ENCODE data around the gene SPOCK1. TPM values are rescaled to one million over a fixed set of nuclear protein-coding genes. Genes with fewer than 3 reads are reported as not detected.

Gene SPOCK1
- total and polyA plus RNA-seq, 2 experiments from 2014 or later, result 5.6 to 10.1 TPM

DNA sequence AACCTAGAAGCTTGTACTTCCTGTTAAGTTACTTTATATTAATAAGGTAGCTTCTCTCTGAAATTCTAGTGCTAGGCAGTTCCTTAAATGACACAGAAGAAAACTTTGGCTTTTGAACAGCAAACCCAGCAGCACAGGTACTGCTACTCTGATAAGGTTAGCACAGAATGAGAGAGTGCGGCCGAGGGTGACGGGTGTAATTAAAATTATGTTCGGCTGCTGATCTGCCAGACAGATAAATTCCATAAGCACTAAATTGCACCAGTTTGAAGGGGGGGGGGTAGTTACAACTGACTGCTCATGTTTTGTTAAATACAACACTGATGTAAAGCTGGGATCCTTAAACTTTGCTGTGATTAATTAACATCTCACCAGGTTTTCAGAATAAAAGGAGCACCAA lies 475.1 kb downstream of the SPOCK1 start:
- no peaks in the 10 kb centered on the region for H3K9me2 ChIP-seq (replicated peaks; ENCODE audit: insufficient read depth)
- H3K27me3 ChIP-seq, result peaks cover 9% of the 10 kb centered on the region
- no peak overlapping the region for H3K4me3 ChIP-seq
- no peaks in the 10 kb centered on the region for H3K79me2 ChIP-seq
- no peaks in the 10 kb centered on the region for H4K20me1 ChIP-seq (ENCODE audit: insufficient read depth, poor library complexity, severe bottlenecking)
- H3K27ac ChIP-seq, result no peak overlapping the region
- 35% methylated on average over 4 of the region's 4 CpGs for WGBS (ENCODE audit: low lambda C conversion rate, missing lambda C conversion rate)
- TF ChIP-seq CTCF (IDR thresholded peaks at IDR 0.05; ENCODE audit: poor library complexity) (no peak), EZH2 (IDR thresholded peaks at IDR 0.05; ENCODE audit: borderline replicate concordance) (no peak), EZH2phosphoT487 (IDR thresholded peaks at IDR 0.05; ENCODE audit: low read depth, severe bottlenecking, unreplicated experiment) (no peak)
- no peak overlapping the region for H3K4me2 ChIP-seq
- DNase-seq (ENCODE audit: low spot score), result no peak
- no peaks in the 10 kb centered on the region for H3K4me1 ChIP-seq (ENCODE audit: insufficient read depth)
- H3K9me3 ChIP-seq (ENCODE audit: low read depth), result no peaks in the 10 kb centered on the region
- H3K36me3 ChIP-seq (replicated peaks; ENCODE audit: insufficient read depth, low read depth), result no peaks in the 10 kb centered on the region
- H2AFZ ChIP-seq, result no peak overlapping the region

GRCh38 chr5:137023371-137023770 lies 475.8 kb downstream of the SPOCK1 start:
- H3K9me3 ChIP-seq (ENCODE audit: low read depth), result no peaks in the 10 kb centered on the region
- no peaks in the 10 kb centered on the region for H3K79me2 ChIP-seq
- H2AFZ ChIP-seq, result no peak overlapping the region
- no peak for DNase-seq (ENCODE audit: low spot score)
- H3K36me3 ChIP-seq (replicated peaks; ENCODE audit: insufficient read depth, low read depth), result no peaks in the 10 kb centered on the region
- H4K20me1 ChIP-seq (ENCODE audit: insufficient read depth, poor library complexity, severe bottlenecking), result no peaks in the 10 kb centered on the region
- TF ChIP-seq EZH2 (IDR thresholded peaks at IDR 0.05; ENCODE audit: borderline replicate concordance) (no peak), EZH2phosphoT487 (IDR thresholded peaks at IDR 0.05; ENCODE audit: low read depth, severe bottlenecking, unreplicated experiment) (no peak)
- WGBS (ENCODE audit: low lambda C conversion rate, missing lambda C conversion rate), result 92% methylated on average over 5 of the region's 5 CpGs
- no peaks in the 10 kb centered on the region for H3K4me1 ChIP-seq (ENCODE audit: insufficient read depth)
- no peaks in the 10 kb centered on the region for H3K9me2 ChIP-seq (replicated peaks; ENCODE audit: insufficient read depth)
- no peak overlapping the region for H3K4me3 ChIP-seq
- H3K4me2 ChIP-seq, result no peak overlapping the region
- H3K27ac ChIP-seq, result no peak overlapping the region
- H3K27me3 ChIP-seq, result peaks cover 9% of the 10 kb centered on the region

- Histone ChIP-seq H3K79me2 (no peaks in the 10 kb centered on the region), H4K20me1 (ENCODE audit: insufficient read depth, poor library complexity, severe bottlenecking) (no peaks in the 10 kb centered on the region), H3K4me2 (no peak overlapping the region), H3K4me1 (ENCODE audit: insufficient read depth) (no peaks in the 10 kb centered on the region), H3K9me2 (replicated peaks; ENCODE audit: insufficient read depth) (no peaks in the 10 kb centered on the region), H3K27me3 (peaks cover 9% of the 10 kb centered on the region), H2AFZ (no peak overlapping the region), H3K36me3 (replicated peaks; ENCODE audit: insufficient read depth, low read depth) (no peaks in the 10 kb centered on the region), H3K9me3 (ENCODE audit: low read depth) (no peaks in the 10 kb centered on the region), H3K27ac (no peak overlapping the region), H3K4me3 (no peak overlapping the region)
- 52% methylated on average over 2 of the region's 2 CpGs for WGBS (ENCODE audit: low lambda C conversion rate, missing lambda C conversion rate)
- TF ChIP-seq CTCF (IDR thresholded peaks at IDR 0.05; ENCODE audit: poor library complexity) (no peak), EZH2 (IDR thresholded peaks at IDR 0.05; ENCODE audit: borderline replicate concordance) (no peak), EZH2phosphoT487 (IDR thresholded peaks at IDR 0.05; ENCODE audit: low read depth, severe bottlenecking, unreplicated experiment) (no peak)
- no peak for DNase-seq (ENCODE audit: low spot score)
Measured at GRCh38 chr5:137022725-137023124, 476.4 kb downstream of the SPOCK1 start.

DNA sequence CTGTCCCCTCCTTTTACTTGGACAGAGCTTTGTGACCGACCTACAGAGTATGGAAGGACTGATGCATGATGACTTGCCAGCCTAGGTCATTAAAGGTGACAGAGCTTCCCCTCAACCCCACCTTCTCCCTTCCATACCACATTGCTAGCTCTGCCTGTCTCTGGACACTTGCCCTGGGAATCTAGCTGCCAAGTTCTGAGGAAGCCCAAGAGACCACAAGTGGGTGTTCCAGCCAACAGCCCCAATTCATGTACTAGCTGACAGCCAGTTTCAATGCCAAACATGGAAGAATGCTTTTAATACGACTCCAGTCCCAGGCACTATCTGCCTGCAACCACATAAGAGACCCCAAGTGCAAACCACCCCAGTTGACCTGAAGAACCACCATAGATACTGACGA lies 477.1 kb downstream of the SPOCK1 start:
- no peak for DNase-seq (ENCODE audit: low spot score)
- H3K4me2 ChIP-seq, result no peak overlapping the region
- H4K20me1 ChIP-seq (ENCODE audit: insufficient read depth, poor library complexity, severe bottlenecking), result no peaks in the 10 kb centered on the region
- peaks cover 9% of the 10 kb centered on the region for H3K27me3 ChIP-seq
- no peaks in the 10 kb centered on the region for H3K36me3 ChIP-seq (replicated peaks; ENCODE audit: insufficient read depth, low read depth)
- TF ChIP-seq EZH2phosphoT487 (IDR thresholded peaks at IDR 0.05; ENCODE audit: low read depth, severe bottlenecking, unreplicated experiment) (no peak), CTCF (IDR thresholded peaks at IDR 0.05; ENCODE audit: poor library complexity) (no peak), EZH2 (IDR thresholded peaks at IDR 0.05; ENCODE audit: borderline replicate concordance) (no peak)
- no peaks in the 10 kb centered on the region for H3K9me3 ChIP-seq (ENCODE audit: low read depth)
- no peaks in the 10 kb centered on the region for H3K79me2 ChIP-seq
- H3K27ac ChIP-seq, result no peak overlapping the region
- H3K4me1 ChIP-seq (ENCODE audit: insufficient read depth), result no peaks in the 10 kb centered on the region
- WGBS (ENCODE audit: low lambda C conversion rate, missing lambda C conversion rate), result 92% methylated on average over 3 of the region's 3 CpGs
- H3K4me3 ChIP-seq, result no peak overlapping the region
- H2AFZ ChIP-seq, result no peak overlapping the region
- H3K9me2 ChIP-seq (replicated peaks; ENCODE audit: insufficient read depth), result no peaks in the 10 kb centered on the region

Data from hepatocyte (in vitro differentiated cells).